Measurements from ENCODE around the gene RFC3. TPM values are rescaled to one million over a fixed set of nuclear protein-coding genes. Genes with fewer than 3 reads are reported as not detected.
A peak's percentile ranks its signal among the peaks of the same experiment; 100 is the strongest.

Gene RFC3
- total and polyA plus RNA-seq, 8 donors: 8.0 to 27.3 (median 20.9) TPM

GRCh38 chr13:33867472-33867871 lies 49.5 kb downstream of the RFC3 start:
- no peak overlapping the region for H3K27ac ChIP-seq
- intact Hi-C loops (cut with DNase I): no loop called here
- H3K4me1 ChIP-seq: no peaks in the 10 kb centered on the region
- no peaks in the 10 kb centered on the region for H3K27me3 ChIP-seq
- no peak for TF ChIP-seq CTCF (IDR thresholded peaks at IDR 0.05)
- DNase-seq: no peak
- H3K9me3 ChIP-seq: peaks cover 0 to 4% of the 10 kb centered on the region in 2 donors
- H3K4me3 ChIP-seq: no peak overlapping the region
- ATAC-seq: no peak
- no peaks in the 10 kb centered on the region for H3K36me3 ChIP-seq

DNA sequence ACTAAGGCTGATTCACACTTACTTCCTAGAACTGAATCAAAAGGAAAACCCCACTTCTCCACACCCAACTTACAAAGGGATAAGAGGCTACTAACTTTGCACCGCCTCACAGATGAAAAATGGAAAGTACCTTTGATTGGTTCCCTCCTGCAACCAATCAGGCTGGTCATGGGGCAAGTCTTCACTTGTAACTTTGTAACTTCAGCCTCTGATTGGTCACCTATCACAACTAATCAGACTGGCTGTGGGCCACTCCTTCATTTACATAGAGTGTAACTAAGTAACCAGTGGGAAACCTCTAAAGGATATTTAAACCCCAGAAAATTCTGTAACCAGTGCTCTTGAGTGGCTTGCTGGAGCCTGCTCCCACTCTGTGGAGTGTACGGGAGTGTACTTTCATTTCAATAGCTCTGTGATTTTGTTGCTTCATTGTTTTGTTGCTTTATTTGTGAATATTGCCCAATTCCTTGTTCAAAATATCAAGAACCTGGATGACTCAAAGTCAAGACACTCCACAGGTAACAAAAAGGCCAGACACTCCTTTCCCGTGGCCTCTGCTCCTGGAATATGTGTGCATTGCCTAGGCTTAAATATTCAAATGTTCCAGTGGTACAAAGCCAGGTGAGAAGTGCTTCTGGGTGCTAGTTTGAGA lies 50.5 kb downstream of the RFC3 start:
- intact Hi-C loops (cut with DNase I): no loop called here
- DNase-seq (no peak), ATAC-seq (peak; percentile 78)
- no peak for TF ChIP-seq CTCF (IDR thresholded peaks at IDR 0.05)
- H3K27me3 ChIP-seq: no peaks in the 10 kb centered on the region
- H3K36me3 ChIP-seq: no peaks in the 10 kb centered on the region
- no peaks in the 10 kb centered on the region for H3K4me1 ChIP-seq
- H3K4me3 ChIP-seq: no peak overlapping the region
- peaks cover 0 to 4% of the 10 kb centered on the region in 2 donors for H3K9me3 ChIP-seq
- no peak overlapping the region for H3K27ac ChIP-seq

DNA sequence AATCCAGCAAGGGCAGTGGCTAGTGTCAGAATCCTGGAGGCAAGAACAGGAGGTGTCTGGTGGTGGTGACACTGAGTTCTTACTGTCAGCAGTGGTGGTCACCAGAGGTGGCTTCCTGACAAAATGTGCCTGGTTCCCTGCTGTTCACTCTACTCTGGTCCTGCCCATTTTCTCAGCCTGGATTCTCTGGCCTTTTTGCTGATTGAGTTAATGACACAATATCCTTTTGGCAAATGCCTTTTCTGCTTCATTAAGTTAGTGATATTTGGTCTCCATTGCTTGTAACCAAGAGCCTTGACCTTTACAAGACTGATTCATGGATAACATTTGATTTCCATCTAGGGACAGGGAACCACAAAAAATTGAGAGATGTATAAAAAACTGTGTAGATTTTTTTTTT lies 51.1 kb downstream of the RFC3 start:
- peaks cover 0 to 4% of the 10 kb centered on the region in 2 donors for H3K9me3 ChIP-seq

GRCh38 chr13:33870046-33870668 lies 52.2 kb downstream of the RFC3 start:
- no peak for TF ChIP-seq CTCF (IDR thresholded peaks at IDR 0.05)
- Histone ChIP-seq H3K4me3 (no peak overlapping the region), H3K36me3 (no peaks in the 10 kb centered on the region), H3K27ac (no peak overlapping the region), H3K4me1 (no peaks in the 10 kb centered on the region), H3K27me3 (no peaks in the 10 kb centered on the region), H3K9me3 (peaks cover 0 to 4% of the 10 kb centered on the region in 2 donors)
- DNase-seq: no peak
- intact Hi-C loops (cut with DNase I): no loop called here
- ATAC-seq: no peak

More for the DNA sequence above, 51.1 kb downstream of the RFC3 start:
- intact Hi-C loops (cut with DNase I): no loop called here
- ATAC-seq (no peak), DNase-seq (no peak)
- Histone ChIP-seq H3K27ac (no peak overlapping the region), H3K4me3 (no peak overlapping the region), H3K36me3 (no peaks in the 10 kb centered on the region), H3K27me3 (no peaks in the 10 kb centered on the region), H3K4me1 (no peaks in the 10 kb centered on the region)
- no peak for TF ChIP-seq CTCF (IDR thresholded peaks at IDR 0.05)

DNA sequence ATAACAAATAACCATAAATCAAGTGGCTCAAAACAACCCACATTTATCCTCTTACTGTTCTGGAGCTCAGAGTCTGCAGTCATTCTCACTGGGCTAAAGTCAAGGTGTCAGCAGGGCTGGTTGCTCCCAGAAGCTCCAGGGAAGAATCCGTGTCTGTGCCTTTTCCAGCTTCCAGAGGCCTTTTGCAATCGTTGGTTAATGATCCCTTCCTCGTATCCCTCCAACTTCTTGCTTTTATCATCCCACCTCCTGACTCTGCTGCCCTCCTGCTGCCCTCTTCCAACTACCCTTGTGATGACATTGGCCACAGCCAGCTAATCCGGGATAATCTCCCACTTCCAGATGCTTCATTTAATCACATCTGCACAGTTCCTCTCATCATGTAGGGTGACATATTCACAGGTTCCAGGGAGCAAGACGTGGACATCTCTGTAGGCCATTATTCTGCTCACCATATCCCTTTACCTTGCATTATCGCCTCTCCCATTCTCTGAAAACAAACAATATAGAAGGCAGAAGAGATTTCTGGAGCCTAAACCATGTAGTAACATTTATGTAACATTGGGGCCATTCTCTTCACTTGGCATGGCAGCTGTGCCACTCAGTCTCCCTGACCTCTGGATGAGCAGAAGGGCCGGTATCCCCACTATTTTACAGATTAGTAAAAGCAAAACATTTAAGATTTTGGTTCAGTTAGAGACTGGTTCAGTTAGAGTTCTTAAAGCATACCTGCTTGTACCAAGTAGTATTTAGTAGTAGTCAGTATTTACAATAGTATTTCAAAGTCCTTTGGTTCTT lies 53.5 kb downstream of the RFC3 start:
- TF ChIP-seq CTCF (IDR thresholded peaks at IDR 0.05): no peak
- intact Hi-C loops (cut with DNase I): no loop called here
- Histone ChIP-seq H3K9me3 (peaks cover 0 to 4% of the 10 kb centered on the region in 2 donors), H3K36me3 (no peaks in the 10 kb centered on the region), H3K27me3 (no peaks in the 10 kb centered on the region), H3K4me3 (no peak overlapping the region), H3K27ac (no peak overlapping the region), H3K4me1 (no peaks in the 10 kb centered on the region)
- ATAC-seq (no peak), DNase-seq (no peak)

All from left lung (tissue), 10 donors.